ENCODE results near the gene ADGRL1.

GRCh38 chr19:14203177-14203576 is 2.8 kb downstream of the ADGRL1 start:
- no peak for TF ChIP-seq POLR2AphosphoS5 (IDR thresholded peaks at IDR 0.05; ENCODE audit: low read depth, low read length)
- TF ChIP-seq REST (IDR thresholded peaks at IDR 0.05; ENCODE audit: insufficient read depth in 1 of 2, low read depth in 2 of 2, low read length in 2 of 2), result no peak
- TF ChIP-seq TAF1 (IDR thresholded peaks at IDR 0.05; ENCODE audit: borderline replicate concordance, insufficient read depth, low read length), result no peak

Measured in PFSK-1 (cell line).